PC-3 (cell line): ENCODE data around the gene STOX2. TPM values are rescaled to one million over a fixed set of nuclear protein-coding genes. Genes with fewer than 3 reads are reported as not detected.

Experiments used
- ATAC-seq: fragments of 200-7000 bp; cut with Tn5 transposase; 2 replicates; pipeline ENCODE4 v1.9.1; 2020; ENCODE audit warnings: mild to moderate bottlenecking, moderate library complexity
- BruUV-seq: library from RNA; stranded (reverse); fragments of 400-500 nt; replicated peaks from 2 replicates; lab custom pipeline; 2021; lab: Mats Ljungman, UMichigan
- CTCF ChIA-PET: fragments of 300-600 bp; sonication (Branson Sonifier 250); formaldehyde crosslinking; loops from one replicate; lab custom pipeline; 2022; ENCODE audit warnings: antibody characterized with exemption; lab: Charles Lee
- POLR2A ChIA-PET: fragments of 300-600 bp; sonication (Branson Sonifier 250); formaldehyde crosslinking; loops from one replicate; lab custom pipeline; 2022; ENCODE audit warnings: antibody characterized with exemption; ENCODE audit not compliant: unreplicated experiment; lab: Charles Lee
- DNase-seq: peaks from one replicate; pipeline ENCODE4 v3.0.0-alpha.2; 2015
- H2AFZ ChIP-seq: fragments of 300-600 bp; sonication (generic); 2 replicates; pipeline ENCODE4 v1.6.0; 2016; ENCODE audit warnings: antibody characterized with exemption, low read length
- H3F3A ChIP-seq: fragments of 300-600 bp; sonication (generic); one replicate; pipeline ENCODE4 v1.6.0; 2017; ENCODE audit warnings: antibody characterized with exemption, low read length, control low read depth, mild to moderate bottlenecking; ENCODE audit not compliant: unreplicated experiment
- H3K27ac ChIP-seq: fragments of 300-600 bp; sonication (generic); 2 replicates; pipeline ENCODE4 v1.5.1; 2016; ENCODE audit warnings: mild to moderate bottlenecking, low read length
- H3K27me3 ChIP-seq: fragments of 300-600 bp; sonication (generic); 2 replicates; pipeline ENCODE4 v1.6.1; 2016; ENCODE audit warnings: low read length, mixed read lengths
- H3K36me3 ChIP-seq: fragments of 300-600 bp; sonication (generic); 2 replicates; pipeline ENCODE4 v1.6.1; 2016; ENCODE audit warnings: low read depth, mixed run types, low read length, mixed read lengths
- H3K4me1 ChIP-seq: fragments of 300-600 bp; sonication (generic); 2 replicates; pipeline ENCODE4 v1.5.1; 2016; ENCODE audit warnings: low read length; ENCODE audit not compliant: insufficient read depth
- H3K4me2 ChIP-seq: fragments of 300-600 bp; sonication (generic); 2 replicates; pipeline ENCODE4 v1.6.0; 2016; ENCODE audit warnings: low read length
- H3K4me3 ChIP-seq: fragments of 300-600 bp; sonication (generic); 2 replicates; pipeline ENCODE4 v1.5.1; 2016; ENCODE audit warnings: mild to moderate bottlenecking, low read length, mixed read lengths
- H3K79me2 ChIP-seq: fragments of 300-600 bp; sonication (generic); 2 replicates; pipeline ENCODE4 v1.6.1; 2017; ENCODE audit warnings: low read length, mixed read lengths
- H3K9ac ChIP-seq: fragments of 300-600 bp; sonication (generic); 2 replicates; pipeline ENCODE4 v1.6.0; 2016; ENCODE audit warnings: mild to moderate bottlenecking, low read length
- H3K9me2 ChIP-seq: fragments of 300-600 bp; sonication (generic); replicated peaks from 2 replicates; pipeline ENCODE4 v1.6.1; 2016; ENCODE audit warnings: mixed run types, low read length, mixed read lengths
- H3K9me3 ChIP-seq: fragments of 300-600 bp; sonication (generic); 2 replicates; pipeline ENCODE4 v1.6.1; 2016; ENCODE audit warnings: low read length, mixed read lengths
- H4K20me1 ChIP-seq: fragments of 300-600 bp; sonication (generic); 2 replicates; pipeline ENCODE4 v1.6.1; 2016; ENCODE audit warnings: low read length, mixed read lengths
- CTCF ChIP-seq: fragments of 300-600 bp; sonication (generic); conservative IDR thresholded peaks from 2 replicates; pipeline ENCODE4 v1.5.1; 2017; ENCODE audit warnings: antibody characterized with exemption, low read depth, mild to moderate bottlenecking, low read length
- EZH2 ChIP-seq: fragments of 300-600 bp; sonication (generic); IDR thresholded peaks from one replicate; pipeline ENCODE4 v1.6.1; 2017; ENCODE audit warnings: antibody characterized with exemption, mild to moderate bottlenecking, low read length; ENCODE audit not compliant: unreplicated experiment
- EZH2phosphoT487 ChIP-seq: fragments of 300-600 bp; sonication (generic); IDR thresholded peaks from 2 replicates; pipeline ENCODE4 v1.6.1; 2018; ENCODE audit warnings: mild to moderate bottlenecking, antibody characterized with exemption, low read length, borderline replicate concordance
- intact Hi-C: fragments of 100-400 bp; cut with micrococcal nuclease; formaldehyde crosslinking; loops from 2 replicates; pipeline ENCODE4 v1.9.0; 2023
- total RNA-seq: library from RNA; depleted of rRNA; stranded (reverse); fragments of >200 nt; gene quantifications from 2 replicates; pipeline ENCODE4 v1.2.3, GENCODE V29; 2014

Gene STOX2
- total RNA-seq, 1 experiment from 2014 or later, result 3.6 TPM

GRCh38 chr4:183875251-183875825 is 29.8 kb upstream of the STOX2 start:
- Histone ChIP-seq H3K9ac (no peak overlapping the region), H3K79me2 (no peaks in the 10 kb centered on the region), H3K4me2 (no peak overlapping the region), H4K20me1 (no peaks in the 10 kb centered on the region), H3K9me2 (no peaks in the 10 kb centered on the region), H3K4me1 (no peaks in the 10 kb centered on the region), H3K27ac (no peak overlapping the region), H3K4me3 (no peak overlapping the region), H2AFZ (no peak overlapping the region), H3K27me3 (peaks cover 19% of the 10 kb centered on the region), H3K9me3 (no peaks in the 10 kb centered on the region), H3F3A (no peaks in the 10 kb centered on the region), H3K36me3 (no peaks in the 10 kb centered on the region)
- ChIA-PET POLR2A (no interaction called here), CTCF (no interaction called here)
- TF ChIP-seq EZH2 (no peak), CTCF (no peak), EZH2phosphoT487 (no peak)
- BruUV-seq, result no TSS peak
- DNase-seq (no peak), ATAC-seq (no peak)
- intact Hi-C loops, result no loop called here

GRCh38 chr4:183876268-183876934 is 28.7 kb upstream of the STOX2 start:
- intact Hi-C loops, result no loop called here
- H3K4me1 ChIP-seq, result no peaks in the 10 kb centered on the region
- no peak for TF ChIP-seq CTCF
- no peak for TF ChIP-seq EZH2phosphoT487
- TF ChIP-seq EZH2, result no peak
- H4K20me1 ChIP-seq, result no peaks in the 10 kb centered on the region
- H3K27ac ChIP-seq, result no peak overlapping the region
- ChIA-PET CTCF (no interaction called here), POLR2A (no interaction called here)
- H2AFZ ChIP-seq, result 0 out of 2 replicates have a peak overlapping the region, but pooled peaks have one; percentile 22
- DNase-seq, result peak; percentile 16
- no peak overlapping the region for H3K9ac ChIP-seq
- peak overlapping the region; percentile 32; the same call in 1 of the 2 replicates for H3K4me3 ChIP-seq
- H3K9me2 ChIP-seq, result no peaks in the 10 kb centered on the region
- no peaks in the 10 kb centered on the region for H3F3A ChIP-seq
- H3K36me3 ChIP-seq, result no peaks in the 10 kb centered on the region
- peak overlapping the region; percentile 49 for H3K4me2 ChIP-seq
- peaks cover 21% of the 10 kb centered on the region; the same call in 1 of the 2 replicates for H3K27me3 ChIP-seq
- no peak for ATAC-seq
- no peaks in the 10 kb centered on the region for H3K79me2 ChIP-seq
- H3K9me3 ChIP-seq, result no peaks in the 10 kb centered on the region
- BruUV-seq, result no TSS peak
